G401 (cell line): Measurements from ENCODE around the gene CACNA1C. TPM values are rescaled to one million over a fixed set of nuclear protein-coding genes. Genes with fewer than 3 reads are reported as not detected.

Experiments
- DNase-seq: peaks from one replicate; pipeline ENCODE4 v3.0.0-alpha.2; 2015; ENCODE audit warnings: low spot score
- in situ Hi-C: cut with HindIII; loops from 2 replicates; pipeline ENCODE4 v1.10.0; 2016; ENCODE audit warnings: low sequenced_read_pairs, mixed read lengths
- total RNA-seq: library from RNA; depleted of rRNA; stranded (reverse); fragments of >200 nt; shearing (Covaris generic); gene quantifications from 2 replicates; pipeline ENCODE4 v1.2.3, GENCODE V29; 2014

Gene CACNA1C
- total RNA-seq, 1 experiment from 2014 or later = 2.8 TPM

DNA sequence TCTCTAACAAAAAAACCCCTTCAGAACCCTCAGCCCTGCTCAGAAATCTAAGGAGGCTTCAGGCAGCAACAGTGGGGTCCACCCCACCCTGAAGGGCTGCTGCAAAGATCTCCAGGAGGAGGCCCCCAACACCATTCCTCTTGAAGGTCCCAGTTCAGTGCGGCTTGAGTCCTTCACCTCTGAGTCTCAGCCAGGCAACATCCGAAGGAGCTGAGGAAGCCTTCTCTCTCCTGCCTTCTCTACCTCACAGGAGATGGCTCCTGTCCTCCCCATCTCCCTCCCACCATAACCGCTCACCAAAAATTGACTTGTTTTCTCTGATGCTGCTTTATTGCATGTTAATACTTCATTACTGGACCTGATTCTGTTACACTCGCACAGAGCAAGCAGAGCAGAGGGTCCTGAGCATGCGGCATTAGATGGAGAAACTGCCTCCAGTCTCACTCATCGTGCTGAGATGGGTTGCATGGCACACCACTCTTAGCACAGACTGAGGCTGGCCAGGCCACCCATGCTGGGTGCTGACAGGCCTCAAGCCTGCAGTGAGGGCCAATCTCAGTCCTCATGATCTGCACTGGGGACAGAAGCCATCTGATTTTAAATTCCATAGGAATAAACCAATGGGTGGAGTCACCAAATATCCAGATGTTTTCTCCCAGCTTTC lies 224.8 kb downstream of the CACNA1C start:
- in situ Hi-C loops = no loop called here
- DNase-seq = no peak

GRCh38 chr12:2281446-2281845 lies 228.7 kb downstream of the CACNA1C start:
- no peak for DNase-seq
- in situ Hi-C loops = no loop called here

- DNase-seq = peak; percentile 50
- in situ Hi-C loops = no loop called here
Measured at GRCh38 chr12:2282318-2282717, 229.5 kb downstream of the CACNA1C start.

- no peak for DNase-seq
- in situ Hi-C loops = no loop called here
Measured at GRCh38 chr12:2283480-2283879, 230.7 kb downstream of the CACNA1C start.

- no peak for DNase-seq
- in situ Hi-C loops = no loop called here
Measured at GRCh38 chr12:2283916-2284315, 231.1 kb downstream of the CACNA1C start.

- in situ Hi-C loops = no loop called here
- no peak for DNase-seq
Measured at GRCh38 chr12:2284321-2284813, 231.6 kb downstream of the CACNA1C start.

DNA sequence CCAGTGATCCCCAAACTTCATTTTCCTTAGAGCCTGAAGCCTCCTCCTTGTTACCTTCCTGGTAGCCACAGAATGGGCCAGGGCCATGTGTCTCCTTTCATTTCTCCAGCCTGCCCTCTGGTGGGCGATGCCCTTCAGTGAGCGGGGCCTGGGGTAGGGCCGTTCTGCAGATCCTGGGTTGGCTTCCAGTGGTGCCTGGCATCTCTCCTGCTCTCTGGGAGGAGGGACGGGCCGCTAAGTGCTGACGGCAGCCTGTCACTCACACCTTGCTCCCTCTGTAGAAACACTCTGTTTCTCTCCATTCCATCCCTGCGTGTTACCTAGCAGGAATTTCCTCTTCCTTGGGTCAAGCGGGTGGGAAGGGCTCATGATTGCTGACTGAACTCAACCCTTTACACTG lies 232.1 kb downstream of the CACNA1C start:
- in situ Hi-C loops = no loop called here
- peak; percentile 71 for DNase-seq

- in situ Hi-C loops = no loop called here
- no peak for DNase-seq
Measured at GRCh38 chr12:2285462-2285861, 232.7 kb downstream of the CACNA1C start.

- DNase-seq = no peak
- in situ Hi-C loops = no loop called here
Measured at GRCh38 chr12:2286047-2286446, 233.3 kb downstream of the CACNA1C start.

GRCh38 chr12:2286461-2287131 lies 233.8 kb downstream of the CACNA1C start:
- in situ Hi-C loops = no loop called here
- no peak for DNase-seq

- in situ Hi-C loops = no loop called here
Measured at GRCh38 chr12:2287151-2287550, 234.4 kb downstream of the CACNA1C start.

DNA sequence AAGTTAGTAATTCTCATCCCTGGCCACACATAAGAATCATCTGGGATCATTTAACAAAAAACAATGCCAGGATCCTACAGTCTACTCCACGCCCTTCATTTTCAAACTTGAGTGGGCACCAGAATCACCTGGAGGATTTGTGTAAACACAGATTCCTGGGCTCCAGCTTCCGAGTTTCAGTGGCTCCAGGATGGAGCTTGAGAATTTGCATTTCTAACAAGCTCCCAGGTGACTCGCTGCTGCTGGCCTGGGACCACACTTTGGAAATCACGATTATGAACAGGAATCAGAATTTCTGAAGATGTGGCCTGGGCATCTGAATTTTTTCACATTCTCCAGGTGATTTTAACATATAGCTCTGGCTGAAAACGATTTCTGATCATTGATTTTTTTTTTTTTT lies 234.8 kb downstream of the CACNA1C start:
- no peak for DNase-seq
- in situ Hi-C loops = no loop called here

More at GRCh38 chr12:2287151-2287550, 234.4 kb downstream of the CACNA1C start:
- no peak for DNase-seq

- no peak for DNase-seq
- in situ Hi-C loops = no loop called here
Measured at GRCh38 chr12:2288001-2288400, 235.2 kb downstream of the CACNA1C start.

DNA sequence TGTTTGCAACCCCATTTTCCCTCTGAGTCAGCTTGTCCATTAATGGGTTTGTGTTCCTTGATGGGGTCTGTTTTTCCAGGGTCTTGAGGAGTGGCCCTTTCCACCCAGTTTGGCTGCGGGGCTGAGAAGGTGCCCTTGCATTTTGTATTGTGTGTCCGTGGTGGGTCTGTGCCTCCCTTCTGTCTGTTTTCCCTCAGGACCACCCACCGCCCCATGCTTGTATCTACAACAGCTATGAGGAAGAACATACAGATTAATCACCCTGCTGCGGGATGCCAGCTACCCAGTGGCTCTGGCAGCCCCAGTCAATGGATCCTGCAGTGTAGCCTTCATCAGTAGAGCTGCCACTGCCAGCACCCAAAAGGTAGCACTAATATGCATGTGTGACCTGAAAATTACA lies 235.7 kb downstream of the CACNA1C start:
- DNase-seq = no peak
- in situ Hi-C loops = no loop called here

DNA sequence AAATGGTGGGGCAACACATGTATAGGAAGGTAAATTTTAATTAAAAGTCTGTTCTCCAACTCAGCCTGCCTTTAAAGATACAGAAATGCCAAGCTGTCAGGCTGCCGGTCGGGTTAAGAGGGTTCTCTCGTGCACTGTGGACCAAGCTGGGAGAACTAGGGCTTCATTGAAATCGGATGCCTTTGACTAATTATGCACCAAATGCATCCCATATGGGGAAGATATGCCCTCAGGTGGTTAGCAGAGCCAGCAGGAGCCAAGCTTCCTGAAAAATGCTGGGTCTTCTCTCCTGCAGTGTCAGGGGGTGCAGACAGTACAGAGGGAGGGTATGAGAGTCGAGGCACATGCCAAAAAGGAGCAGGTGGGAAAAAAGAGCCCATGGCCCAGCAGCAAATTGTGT lies 236.1 kb downstream of the CACNA1C start:
- DNase-seq = no peak
- in situ Hi-C loops = no loop called here

GRCh38 chr12:2289525-2289924 lies 236.7 kb downstream of the CACNA1C start:
- DNase-seq = no peak
- in situ Hi-C loops = no loop called here

DNA sequence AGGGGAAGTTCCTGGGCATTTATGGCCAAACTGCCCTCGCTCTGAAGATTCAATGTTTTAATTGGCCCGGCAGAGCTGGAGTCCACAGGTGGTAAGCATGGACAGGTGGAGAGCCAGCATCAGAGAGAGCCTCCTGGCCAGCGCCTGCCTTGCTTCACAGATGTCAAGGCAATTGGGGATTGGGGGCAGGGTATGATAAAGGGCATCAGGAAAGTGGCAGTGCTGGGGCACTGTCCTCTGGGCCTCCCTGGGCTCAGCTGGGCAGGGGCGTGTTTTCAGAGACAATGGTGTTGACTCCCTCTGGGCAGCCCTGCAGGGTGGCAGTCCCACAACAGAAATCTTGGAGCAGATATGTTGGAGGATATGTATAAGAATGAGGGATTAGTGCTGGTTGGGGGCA lies 237.3 kb downstream of the CACNA1C start:
- in situ Hi-C loops = no loop called here
- peak; percentile 78 for DNase-seq

DNA sequence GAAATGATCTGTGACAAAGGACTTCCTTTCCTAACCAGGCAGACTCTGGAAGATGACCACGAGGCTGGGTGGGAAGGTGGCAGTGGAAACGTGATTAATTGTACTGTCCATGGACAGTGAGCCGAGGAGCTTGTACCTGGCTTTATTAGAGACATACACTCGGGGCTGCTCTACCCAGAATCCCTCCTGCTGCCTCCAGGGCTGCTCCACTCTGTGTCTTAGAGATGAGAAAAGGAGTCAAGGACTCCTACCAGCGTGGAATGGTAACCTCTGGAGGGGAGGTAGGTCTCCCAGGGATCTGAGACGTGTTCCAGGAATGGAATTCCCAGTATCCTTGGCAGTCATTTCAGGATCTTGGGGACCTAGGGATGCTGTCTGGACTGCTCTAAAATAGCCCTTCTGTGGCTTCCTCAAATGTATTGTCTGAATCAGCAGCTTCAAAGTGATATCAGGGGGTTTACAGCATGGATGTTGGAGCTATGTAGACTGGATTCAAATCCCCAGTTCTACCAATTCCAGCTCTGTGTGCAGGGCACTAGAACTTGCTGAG lies 237.8 kb downstream of the CACNA1C start:
- no peak for DNase-seq
- in situ Hi-C loops = no loop called here

GRCh38 chr12:2291182-2291832 lies 238.5 kb downstream of the CACNA1C start:
- in situ Hi-C loops = no loop called here
- DNase-seq = peak; percentile 38

DNA sequence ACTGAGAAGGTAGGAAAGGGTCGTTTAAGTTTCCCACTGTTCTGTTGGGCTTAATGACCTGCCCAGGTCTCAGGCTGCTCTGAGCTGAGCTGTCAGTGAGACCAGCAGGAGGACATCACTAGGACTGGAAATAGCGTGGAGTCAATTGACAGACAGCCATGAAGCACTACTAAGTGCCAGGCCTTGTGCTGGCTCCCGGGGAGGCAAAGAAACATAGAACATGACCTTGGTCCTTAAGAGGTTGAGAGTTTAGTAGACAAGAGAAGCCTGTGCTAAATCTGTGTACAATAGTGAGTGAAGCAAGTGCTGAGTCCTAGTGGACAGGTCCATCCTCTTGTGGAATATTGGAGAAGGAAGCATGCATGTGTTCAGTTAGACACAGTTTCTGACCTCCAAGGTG lies 239.2 kb downstream of the CACNA1C start:
- no peak for DNase-seq
- in situ Hi-C loops = no loop called here
